Activated CD8-positive, alpha-beta memory T cell treated with anti-CD3 and anti-CD28 coated beads for 36 hours (primary cell): ENCODE measurements around the gene AGPS. TPM values are rescaled to one million over a fixed set of nuclear protein-coding genes. Genes with fewer than 3 reads are reported as not detected.

Experiments
- CTCF ChIA-PET: fragments of 350-600 bp; sonication (Branson Sonifier 250); formaldehyde crosslinking; loops from one replicate; lab custom pipeline; 2021; ENCODE audit warnings: antibody characterized with exemption; lab: Charles Lee
- POLR2A ChIA-PET: fragments of 350-600 bp; sonication (Branson Sonifier 250); formaldehyde crosslinking; loops from one replicate; lab custom pipeline; 2021; ENCODE audit warnings: antibody characterized with exemption; lab: Charles Lee
- total RNA-seq, 2 experiments: library from RNA; stranded (reverse); gene quantifications; one replicate each; pipeline ENCODE4 v1.2.3, GENCODE V29; 2021

Gene AGPS
- total RNA-seq, 2 experiments from 2014 or later, result 64.8 to 69.7 TPM

DNA sequence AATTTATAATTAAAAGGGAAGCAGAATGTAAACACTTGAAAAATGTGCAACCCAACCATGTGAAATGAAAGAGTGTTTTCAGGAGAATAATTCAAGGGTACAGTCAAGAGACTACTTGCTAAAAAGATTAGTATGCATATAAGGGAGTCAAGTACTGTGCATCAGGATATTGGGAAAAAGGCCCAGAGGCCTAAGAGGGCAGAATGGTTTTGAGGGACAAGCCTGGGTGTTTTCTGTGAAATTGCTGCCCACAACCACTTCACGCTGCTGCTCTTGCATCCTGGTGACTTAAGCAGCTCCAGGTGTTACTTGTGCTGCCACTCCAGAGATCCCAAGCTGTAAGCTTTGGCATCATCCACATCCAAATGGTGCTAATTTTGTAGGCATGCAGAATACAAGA lies 165.2 kb downstream of the AGPS start:
- CTCF ChIA-PET, result no interaction called here
- POLR2A ChIA-PET, result no interaction called here

DNA sequence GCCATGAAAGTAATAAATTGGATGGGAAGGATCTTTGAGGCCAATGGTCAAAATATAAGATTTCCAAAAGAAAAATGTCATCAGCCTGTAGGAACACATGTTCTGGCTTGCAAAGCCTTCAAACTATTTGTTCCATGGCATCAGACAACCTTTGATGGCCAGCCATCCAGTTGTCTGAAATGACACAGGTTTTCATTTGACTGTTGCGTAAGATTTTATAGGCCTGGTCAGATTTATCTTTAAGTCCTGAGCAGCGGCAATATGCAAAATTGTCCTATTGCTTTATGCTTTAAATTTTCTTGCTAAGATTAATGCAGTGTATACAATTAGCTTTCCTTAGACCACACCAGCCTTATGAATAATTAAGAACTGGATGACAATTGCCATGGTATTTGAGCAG lies 167.1 kb downstream of the AGPS start:
- CTCF ChIA-PET, result no interaction called here
- POLR2A ChIA-PET, result no interaction called here

DNA sequence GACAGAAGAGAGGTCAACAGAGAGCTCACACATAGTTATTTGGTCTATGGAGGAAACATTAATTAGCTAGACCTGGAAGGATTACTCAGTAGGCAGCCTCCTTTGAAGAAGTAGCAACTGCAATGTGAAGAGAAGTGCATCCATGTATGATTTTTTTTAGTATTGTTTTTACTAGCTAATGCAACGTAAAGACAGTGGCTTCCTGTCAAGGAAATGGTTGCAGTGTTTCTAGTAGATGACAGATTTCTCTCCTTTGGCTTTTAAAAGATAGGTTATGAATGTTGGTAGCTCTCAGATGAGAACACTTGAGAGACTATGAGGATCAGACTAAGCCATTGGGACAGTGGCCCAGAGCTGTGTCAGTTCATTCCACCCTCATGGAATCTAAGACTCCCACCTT lies 175.8 kb downstream of the AGPS start:
- ChIA-PET POLR2A (no interaction called here), CTCF (no interaction called here)

DNA sequence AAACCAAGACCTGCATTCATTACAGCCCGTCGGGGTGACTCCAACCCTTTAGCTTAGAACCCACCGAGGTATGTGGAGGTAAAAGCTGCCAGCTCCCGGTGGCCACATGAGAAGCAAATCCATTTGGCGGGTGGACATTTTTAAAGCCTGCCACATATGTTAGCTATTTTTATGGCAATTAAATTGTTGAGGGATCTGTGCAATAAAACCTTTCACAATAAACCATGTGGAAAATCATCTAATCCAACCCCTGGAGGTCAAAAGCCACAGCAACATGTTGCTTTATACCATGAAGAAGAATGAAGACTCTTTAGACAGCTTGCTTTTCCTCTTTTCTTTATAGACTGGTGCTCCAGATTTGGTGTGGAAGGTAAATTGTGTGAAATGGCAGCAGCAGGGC lies 176.3 kb downstream of the AGPS start:
- POLR2A ChIA-PET, result no interaction called here

DNA sequence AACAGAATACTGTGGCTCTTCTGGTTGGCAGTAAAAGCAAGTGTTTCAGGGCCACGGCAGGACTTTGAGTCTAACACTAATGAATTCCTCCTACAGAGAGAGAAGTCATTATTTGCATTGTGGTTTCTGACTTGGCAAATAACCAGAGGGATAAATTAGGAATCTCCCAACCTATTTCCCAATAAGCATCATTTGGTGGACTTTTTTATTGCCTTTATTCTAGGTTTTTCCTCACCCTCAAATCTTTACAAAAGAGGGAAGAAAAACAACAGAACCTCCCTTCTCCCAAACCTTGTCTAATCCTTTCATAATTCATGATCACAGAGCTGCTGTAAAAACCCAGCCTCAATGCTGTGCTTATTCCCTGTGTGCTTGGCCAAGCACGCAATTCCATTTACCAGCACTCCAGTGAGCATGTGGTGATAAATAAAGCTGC lies 179.7 kb downstream of the AGPS start:
- POLR2A ChIA-PET, result no interaction called here
- CTCF ChIA-PET, result no interaction called here

More for the DNA sequence above, 176.3 kb downstream of the AGPS start:
- CTCF ChIA-PET, result no interaction called here

DNA sequence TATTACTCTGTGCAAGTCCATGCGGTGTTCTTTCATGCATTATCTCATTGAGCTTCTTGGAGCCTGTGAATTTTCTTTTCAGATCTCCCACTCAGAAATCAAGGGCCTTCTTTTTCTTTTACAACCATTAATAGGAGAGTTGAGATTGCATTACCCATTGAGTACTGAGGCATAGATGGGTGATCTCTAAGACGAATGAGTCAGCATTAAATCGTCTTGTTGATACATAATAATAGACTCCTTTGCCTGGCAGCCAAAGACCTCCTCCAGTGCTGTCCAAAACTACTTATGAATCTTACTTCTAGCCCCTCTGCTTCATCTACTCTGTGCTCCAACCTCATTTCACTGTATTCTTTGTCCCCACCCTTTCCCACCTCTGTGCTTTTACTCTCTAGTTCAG lies 180.5 kb downstream of the AGPS start:
- ChIA-PET CTCF (no interaction called here), POLR2A (no interaction called here)

DNA sequence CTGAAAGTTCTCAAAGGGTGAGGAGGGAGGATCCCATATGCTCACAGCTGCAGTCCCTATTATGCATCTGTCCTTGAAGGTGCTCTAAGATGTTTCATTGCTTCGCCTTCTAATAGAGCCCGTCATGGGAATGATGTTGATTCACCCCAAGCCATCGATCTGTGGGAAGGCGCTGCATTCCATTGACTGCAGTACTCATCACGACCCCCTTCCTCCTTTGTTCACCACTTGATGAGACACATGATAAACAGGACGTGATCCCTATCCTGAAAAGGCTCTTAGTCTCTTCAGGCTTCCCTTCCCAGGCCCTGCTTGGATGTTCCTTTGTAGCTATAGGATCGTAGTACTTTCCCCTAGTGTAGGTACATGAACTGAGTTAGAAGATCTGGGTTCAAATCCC lies 181.8 kb downstream of the AGPS start:
- ChIA-PET POLR2A (no interaction called here), CTCF (no interaction called here)

DNA sequence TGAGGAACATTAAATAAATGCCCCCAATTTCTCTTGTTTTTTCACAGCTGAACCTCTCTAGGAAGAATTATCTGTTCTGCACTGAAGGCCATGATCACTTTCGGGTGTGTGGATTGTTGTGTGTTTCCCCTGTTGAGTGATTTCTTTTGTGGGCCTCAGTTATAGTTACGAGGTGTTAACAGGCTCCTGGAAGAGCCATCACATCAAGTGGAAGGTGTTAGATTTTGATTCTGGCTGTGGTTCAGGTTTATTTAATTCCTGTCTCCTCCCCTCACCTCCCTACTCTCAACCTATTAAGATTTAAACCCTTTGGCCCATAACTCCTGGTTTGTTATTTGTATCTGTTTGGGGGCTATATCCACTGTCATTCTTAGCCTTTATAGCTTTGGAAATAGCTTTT lies 182.8 kb downstream of the AGPS start:
- POLR2A ChIA-PET, result no interaction called here
- CTCF ChIA-PET, result no interaction called here

DNA sequence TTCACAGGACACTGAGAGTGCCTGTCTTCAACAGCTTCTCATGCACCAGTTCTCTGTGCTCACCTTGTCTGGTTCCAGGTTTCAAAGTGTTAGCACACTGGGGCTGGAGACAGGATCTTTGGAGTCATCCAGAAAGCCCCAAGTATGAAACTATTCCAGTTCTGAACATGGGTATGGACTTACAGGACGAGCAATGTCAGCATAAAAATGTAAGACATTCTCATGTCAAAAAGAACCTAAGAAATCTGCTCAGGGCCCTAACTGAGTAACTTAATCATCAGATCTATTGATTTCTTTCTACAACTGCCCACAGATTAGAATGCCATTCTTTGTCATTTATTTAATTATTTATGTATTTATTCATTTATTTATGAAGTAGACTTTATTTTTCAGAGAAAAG lies 184.5 kb downstream of the AGPS start:
- ChIA-PET POLR2A (no interaction called here), CTCF (no interaction called here)

DNA sequence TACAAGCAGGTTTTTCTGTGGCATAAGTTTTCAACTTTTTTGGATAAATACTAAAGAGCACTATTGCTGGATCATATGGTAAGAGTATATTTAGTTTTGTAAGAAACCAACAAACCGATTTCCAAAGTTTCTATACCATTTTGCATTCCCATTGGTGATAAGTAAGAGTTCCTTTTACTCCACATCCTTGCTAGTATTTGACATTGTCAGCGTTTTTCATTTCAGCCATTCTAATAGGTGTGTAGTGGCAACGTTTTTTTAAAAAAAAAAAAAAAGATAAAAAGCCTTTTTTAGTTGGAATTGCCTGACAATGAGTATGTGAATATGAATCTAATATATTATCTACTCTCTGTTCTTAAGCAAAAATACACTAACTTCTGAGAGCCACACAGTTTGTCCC lies 185.9 kb downstream of the AGPS start:
- POLR2A ChIA-PET, result no interaction called here
- CTCF ChIA-PET, result no interaction called here

DNA sequence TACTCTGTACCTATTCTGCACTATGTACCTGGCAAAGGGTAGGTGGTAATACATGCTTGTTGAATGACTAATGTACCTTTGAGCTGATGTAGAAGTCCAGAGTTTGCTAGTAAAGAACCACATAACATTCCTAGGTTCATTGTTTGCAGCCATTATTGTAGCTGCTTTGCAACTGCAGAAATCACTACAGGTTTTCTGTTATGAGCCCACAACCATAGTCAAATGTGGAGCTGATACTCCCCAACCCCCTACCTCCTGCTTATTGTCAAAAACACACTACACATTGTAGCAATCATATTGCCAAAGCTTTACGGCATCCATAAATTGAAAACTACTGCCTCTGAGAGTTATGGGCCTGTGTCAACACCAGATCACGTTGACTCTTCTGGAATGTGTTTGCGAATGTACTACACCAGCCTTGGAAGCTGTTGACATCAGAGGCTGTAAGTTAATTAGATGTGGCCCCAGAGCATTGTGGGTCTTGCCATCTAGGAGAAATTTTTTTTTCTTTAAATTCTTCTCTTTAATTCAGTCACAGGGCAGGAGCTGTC lies 187.0 kb downstream of the AGPS start:
- CTCF ChIA-PET, result no interaction called here
- POLR2A ChIA-PET, result interaction anchor here (0.6 kb wide), 1 partner anchor 24 kb away, joined by 4 read pairs; no protein-coding TSS in a partner anchor

DNA sequence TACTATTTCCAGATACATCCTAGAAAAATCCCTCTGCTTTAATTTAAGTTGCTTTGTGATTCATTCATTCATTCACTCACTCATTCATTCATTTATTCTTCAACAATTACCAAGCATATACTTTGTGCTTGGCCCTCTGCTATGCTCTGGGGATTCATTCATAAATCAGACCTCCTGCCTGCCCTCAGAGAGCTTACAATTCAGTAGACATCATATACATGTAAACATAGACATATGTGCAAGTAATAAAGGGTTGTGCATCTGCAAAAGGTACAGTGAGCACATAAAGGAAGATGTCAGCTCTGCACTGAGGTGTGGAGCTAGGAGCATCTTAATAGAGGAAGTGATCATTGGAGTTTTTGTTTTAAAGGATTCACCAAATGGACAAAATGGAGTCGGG lies 189.4 kb downstream of the AGPS start:
- ChIA-PET CTCF (no interaction called here), POLR2A (no interaction called here)

DNA sequence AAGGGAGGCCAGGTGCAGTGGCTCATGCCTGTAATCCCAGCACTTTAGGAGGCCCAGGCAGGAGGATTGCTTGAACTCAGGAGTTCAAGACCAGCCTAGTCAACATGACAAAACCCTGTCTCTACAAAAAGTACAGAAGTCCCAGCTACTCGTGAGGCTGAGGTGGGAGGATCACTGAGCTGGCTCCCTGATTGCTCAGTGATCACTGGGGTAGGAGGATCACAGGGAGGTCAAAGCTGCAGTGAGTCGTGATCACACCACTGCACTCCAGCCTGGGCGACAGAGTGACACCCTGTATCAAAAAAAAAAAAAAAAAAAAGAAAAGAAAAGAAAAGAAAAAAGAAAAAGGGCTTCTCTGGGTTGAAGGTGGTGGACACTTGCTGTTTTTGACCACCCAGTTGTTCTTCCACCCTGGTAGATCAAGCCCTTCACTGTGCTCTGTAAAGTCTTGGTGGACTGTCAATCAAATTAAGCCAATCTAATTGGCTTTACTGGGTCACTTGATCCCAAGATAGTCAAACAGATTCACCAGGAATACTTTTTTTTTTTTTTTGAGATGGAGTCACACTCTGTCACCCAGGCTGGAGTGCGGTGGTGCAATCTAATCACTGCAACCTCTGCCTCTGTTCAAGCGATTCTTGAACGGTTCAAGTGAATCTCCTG lies 191.6 kb downstream of the AGPS start:
- POLR2A ChIA-PET, result no interaction called here
- CTCF ChIA-PET, result no interaction called here

DNA sequence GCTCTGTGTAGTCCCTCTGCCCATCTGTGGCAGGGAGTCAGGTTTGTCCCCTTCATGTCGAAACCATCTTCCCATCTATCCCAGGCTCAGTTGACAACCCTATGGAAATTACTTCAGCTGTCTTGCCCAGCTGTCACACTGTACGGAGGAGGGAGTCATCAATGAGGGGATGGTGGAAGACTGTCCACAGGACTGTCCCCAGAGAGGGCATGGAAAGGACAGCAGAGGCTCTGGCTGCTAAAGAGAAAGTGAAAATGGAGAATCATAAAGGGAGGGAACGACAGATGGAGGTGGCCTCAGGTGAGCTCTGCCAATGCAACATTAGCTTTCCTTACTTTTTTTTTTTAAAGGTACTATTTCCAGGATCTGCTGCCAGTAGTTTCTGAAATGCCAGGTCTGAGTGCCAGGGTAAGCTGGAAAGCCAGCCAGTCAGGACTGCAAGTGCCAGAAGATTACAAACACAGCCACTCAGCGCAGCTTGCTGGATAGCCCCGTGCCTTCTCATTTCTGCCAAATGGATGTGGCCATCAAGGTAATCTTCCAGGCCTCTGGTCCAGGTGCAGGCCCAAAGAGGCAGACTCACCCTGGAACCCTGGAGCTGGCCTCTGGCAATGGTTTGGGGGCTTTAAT lies 192.8 kb downstream of the AGPS start:
- CTCF ChIA-PET, result no interaction called here
- POLR2A ChIA-PET, result no interaction called here

DNA sequence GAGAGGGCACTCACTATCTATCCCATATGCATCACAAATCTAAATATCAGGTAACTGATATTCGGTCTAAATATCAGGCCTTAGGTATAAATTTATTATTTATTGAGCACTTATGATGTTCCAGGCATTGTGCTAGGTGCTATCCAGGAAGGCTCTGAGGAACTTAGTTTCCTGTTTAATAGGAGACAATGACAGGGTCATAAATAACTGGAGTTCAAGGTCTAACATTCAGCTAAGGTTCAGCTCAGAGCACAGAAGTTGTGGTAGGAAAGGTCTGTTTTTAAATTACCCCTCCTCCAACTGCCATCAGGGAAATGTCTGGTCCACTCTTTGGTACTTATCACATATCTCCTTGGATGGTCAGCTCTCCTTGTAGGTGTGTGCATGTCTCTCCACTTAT lies 193.6 kb downstream of the AGPS start:
- POLR2A ChIA-PET, result no interaction called here
- CTCF ChIA-PET, result no interaction called here

DNA sequence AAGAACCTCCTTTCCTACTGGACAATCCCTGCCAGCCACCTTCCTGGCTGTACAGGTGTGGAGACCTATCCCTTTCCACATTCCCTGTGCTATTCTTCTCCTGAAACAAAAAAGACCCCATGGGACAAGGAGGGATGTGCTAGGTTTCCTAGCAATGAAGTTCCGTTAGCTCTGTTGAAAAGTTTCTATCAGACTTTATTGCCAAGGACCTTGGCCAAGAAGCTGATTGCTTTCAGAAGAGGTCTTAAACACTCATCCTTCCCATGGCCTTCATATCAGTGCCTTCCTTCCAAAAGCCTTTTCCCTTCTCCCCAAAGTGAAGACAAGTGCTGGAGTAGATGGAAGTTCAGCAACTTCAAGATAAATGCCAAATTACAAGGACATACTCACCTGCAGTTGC lies 194.8 kb downstream of the AGPS start:
- CTCF ChIA-PET, result no interaction called here
- POLR2A ChIA-PET, result no interaction called here

DNA sequence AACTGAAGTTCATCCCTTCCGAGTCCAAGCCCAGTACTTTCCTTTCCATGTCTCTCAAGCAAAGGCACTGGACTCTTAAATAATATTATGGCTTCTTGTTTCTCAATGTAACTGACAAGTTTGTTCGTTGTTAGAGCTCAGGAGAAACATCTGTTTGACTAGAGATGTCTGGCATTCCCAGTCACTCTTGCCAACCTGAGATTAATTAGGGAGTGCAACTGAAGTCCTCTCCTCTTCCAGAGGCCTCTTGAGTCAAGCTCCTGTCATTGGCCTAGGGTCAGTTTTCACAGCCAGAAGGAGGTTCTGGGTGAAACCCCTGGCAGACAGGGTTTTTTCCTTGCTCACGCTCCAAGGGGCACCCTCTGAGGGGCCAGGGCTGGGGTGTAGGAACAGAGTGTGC lies 196.1 kb downstream of the AGPS start:
- ChIA-PET CTCF (interaction anchor here (0.6 kb wide), 1 partner anchor 700 kb away, joined by 3 read pairs; no protein-coding TSS in a partner anchor), POLR2A (no interaction called here)

DNA sequence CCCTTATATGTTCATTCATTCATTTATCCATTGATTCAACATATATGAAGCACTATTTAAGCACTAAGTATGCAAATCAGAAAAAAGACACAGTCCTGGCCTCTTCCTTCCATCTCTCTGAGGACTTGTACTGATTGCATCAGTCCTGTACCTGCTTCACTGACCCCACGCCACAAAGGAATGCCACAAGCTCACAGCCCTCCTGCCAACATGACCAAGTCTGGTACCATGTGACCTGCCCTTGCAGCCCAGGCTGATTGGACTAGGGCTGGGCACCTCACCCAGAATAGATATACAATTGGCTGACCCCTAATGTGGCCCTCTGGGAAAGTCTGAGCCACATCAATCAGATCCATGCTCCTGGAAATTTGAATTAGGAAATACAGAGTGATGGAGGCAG lies 196.6 kb downstream of the AGPS start:
- ChIA-PET CTCF (interaction anchor here (0.6 kb wide), 1 partner anchor 699 kb away, joined by 3 read pairs; no protein-coding TSS in a partner anchor), POLR2A (no interaction called here)

DNA sequence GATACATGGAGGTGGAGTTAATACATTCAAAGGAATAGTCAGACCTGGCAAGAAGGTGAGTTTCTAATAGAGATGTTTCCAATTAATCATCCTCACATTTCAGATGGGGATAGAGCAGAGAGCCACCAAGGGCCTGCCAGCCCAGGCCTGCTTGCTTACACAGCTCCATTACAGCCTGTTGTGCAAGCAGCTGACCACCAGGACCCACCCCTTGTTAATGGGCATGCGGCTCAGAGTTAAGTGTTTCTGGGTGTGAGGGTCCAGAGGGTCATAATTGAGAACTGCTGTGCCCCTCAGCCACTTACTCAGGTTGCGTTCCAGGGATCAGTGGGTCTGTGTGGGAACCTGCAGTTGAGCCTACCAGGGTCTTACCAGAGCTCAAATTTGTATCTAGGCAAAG lies 199.8 kb downstream of the AGPS start:
- CTCF ChIA-PET, result no interaction called here
- POLR2A ChIA-PET, result no interaction called here

DNA sequence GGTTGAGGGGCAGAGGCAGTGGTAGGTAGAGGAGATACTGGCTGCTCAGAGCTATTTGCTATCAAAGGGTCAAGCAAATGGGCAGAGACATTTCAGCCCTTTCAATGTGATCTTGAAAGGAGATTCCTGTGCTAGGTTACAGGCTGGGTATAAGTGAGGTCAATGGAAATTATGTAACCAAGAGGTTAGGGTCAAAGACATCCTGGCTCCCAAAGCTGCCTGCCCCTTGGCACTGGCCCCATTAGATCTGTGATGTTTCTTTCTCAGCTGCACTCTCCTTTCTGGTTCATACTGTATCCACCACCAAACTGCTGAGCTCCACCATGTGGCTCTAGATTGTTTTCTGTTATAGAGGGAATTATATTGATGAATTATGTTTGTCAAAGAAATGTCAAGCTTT lies 200.4 kb downstream of the AGPS start:
- ChIA-PET CTCF (no interaction called here), POLR2A (no interaction called here)

DNA sequence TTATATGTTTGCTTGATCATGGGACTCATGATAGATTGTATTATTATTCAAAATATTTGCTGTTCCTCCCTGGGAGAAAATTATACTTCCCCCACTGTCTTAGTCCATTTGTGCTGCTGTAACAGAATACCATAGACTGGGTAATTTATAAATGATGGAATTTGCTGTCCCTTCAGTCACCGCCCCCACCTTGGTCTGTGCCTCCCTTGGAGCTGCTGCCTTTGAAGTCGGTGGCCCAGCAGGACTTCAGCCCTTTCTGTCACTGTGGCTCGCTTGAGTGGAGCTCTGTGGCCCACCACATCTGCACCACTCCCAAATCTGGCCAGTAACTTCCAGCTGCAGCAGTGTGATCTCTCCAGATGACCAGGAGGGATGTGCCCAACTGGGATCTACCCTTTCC lies 200.8 kb downstream of the AGPS start:
- CTCF ChIA-PET, result no interaction called here
- POLR2A ChIA-PET, result no interaction called here
